CD4-positive, alpha-beta T cell treated with Interleukin-4 for 4 hours (primary cell): ENCODE measurements around the gene ZNF770.

Experiments used
- DNase-seq: peaks from one replicate; pipeline ENCODE4 v3.0.0-alpha.2; 2020

ZNF770 gene, protein sequence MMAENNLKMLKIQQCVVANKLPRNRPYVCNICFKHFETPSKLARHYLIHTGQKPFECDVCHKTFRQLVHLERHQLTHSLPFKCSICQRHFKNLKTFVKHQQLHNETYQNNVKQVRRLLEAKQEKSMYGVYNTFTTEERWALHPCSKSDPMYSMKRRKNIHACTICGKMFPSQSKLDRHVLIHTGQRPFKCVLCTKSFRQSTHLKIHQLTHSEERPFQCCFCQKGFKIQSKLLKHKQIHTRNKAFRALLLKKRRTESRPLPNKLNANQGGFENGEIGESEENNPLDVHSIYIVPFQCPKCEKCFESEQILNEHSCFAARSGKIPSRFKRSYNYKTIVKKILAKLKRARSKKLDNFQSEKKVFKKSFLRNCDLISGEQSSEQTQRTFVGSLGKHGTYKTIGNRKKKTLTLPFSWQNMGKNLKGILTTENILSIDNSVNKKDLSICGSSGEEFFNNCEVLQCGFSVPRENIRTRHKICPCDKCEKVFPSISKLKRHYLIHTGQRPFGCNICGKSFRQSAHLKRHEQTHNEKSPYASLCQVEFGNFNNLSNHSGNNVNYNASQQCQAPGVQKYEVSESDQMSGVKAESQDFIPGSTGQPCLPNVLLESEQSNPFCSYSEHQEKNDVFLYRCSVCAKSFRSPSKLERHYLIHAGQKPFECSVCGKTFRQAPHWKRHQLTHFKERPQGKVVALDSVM

GRCh38 chr15:34988027-34988902 is at the start of gene ZNF770:
TSS of gene ZNF770 (minus strand) at chr15:34988287. CDS start at chr15:34983434, 4,853 bp downstream.
- DNase-seq = peak; percentile 82

DNA sequence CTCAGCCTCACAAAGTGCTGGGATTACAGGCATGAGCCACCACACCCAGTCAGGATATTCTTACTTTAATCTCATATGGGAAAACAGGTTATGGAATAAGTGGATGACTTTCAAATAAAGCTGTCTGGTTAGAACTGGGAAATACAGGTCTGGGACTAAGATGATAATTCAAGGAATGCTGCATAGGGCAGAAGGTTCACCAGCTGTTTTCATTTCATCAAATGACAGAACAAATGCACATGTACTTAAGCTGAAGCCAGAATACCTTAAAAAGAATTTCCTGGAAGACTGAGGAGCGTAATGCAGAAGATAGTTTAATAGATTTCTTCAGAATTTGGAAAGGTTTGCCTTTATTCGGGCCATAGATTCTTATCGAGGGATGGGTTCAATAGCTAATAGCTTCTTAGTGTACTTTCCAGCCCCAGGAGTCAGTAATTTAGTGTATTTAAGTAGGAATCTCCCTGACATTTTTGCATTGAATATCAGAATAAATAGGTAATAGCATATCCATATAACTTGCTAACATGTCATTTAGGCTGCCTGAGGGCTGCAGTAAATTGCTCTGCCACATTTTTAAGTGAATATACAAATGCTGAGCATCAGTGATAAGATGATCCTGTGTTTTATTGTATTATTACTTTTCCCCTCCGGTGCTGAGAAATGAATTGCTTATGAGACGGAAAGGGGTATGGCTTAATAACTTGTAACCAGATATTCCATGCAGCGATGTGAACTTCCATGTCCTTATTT is 40.3 kb upstream of the ZNF770 start:
- DNase-seq = no peak

DNA sequence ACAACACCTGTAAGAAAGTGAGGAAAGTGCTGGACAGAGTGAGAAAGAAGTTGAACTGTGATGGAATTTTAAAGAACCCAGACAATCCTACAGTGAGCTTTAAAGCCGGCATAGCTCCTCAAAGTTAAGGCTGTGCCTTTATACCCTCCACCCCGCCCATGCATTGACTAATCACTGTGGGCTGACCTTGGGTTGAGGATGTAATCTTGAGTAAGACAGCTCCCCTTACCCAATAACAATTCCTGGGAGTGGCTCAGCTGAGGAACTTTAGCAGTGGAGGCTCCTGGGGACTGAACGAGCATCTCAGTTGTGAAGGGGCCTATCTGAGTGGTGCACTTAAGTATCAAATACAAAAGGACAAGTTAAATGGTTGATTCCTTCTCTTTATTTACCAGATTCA is 35.7 kb upstream of the ZNF770 start:
- DNase-seq = no peak

GRCh38 chr15:35020974-35021373 is 32.9 kb upstream of the ZNF770 start:
- no peak for DNase-seq

DNA sequence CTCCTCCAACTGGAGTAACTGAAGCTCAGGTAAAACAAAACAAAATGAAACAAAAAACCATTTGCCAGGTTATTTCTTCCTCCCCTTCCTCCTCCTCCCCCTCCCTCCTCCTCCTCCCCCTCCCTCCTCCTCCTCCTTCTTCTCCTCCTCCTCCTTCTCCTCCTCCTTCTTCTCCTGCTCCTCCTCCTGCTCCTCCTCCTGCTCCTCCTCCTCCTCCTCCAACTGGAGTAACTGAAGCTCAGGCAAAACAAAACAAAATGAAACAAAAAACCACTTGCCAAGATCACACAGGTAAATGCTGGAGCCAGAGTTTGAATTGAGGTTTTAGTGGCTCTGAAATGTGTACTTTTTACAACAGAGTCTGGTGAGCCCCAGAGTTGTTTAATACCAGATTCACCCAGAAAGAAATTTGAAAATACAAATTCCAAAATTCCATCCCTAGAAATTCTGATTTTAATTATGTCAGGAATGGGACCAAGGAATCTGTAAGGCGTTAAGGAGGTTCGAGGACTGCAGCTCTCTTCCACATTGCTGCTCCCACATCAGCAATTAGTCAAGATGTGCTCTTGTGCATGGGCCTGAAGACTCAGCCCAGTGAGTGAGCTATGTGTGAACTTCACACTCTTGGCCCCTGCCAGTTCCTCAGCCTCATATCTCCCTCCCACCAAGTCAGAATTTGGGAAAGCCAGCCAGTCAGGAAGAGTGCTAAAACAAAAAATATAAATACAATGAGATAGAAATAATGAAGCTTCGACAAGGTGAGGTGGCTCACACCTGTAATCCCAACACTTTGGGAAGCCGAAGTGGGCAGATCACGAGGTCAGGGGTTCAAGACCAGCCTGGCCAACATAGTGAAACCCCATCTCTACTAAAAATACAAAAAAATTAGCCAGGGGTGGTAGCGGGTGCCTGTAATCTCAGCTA is 31.6 kb upstream of the ZNF770 start:
- no peak for DNase-seq

- no peak for DNase-seq
These were observed 26.2 kb upstream of the ZNF770 start for GRCh38 chr15:35014241-35014640.

GRCh38 chr15:35013370-35013769 is 25.3 kb upstream of the ZNF770 start:
- no peak for DNase-seq

GRCh38 chr15:35007397-35007796 is 19.3 kb upstream of the ZNF770 start:
- no peak for DNase-seq

GRCh38 chr15:35005933-35006332 is 17.8 kb upstream of the ZNF770 start:
- DNase-seq = no peak

DNA sequence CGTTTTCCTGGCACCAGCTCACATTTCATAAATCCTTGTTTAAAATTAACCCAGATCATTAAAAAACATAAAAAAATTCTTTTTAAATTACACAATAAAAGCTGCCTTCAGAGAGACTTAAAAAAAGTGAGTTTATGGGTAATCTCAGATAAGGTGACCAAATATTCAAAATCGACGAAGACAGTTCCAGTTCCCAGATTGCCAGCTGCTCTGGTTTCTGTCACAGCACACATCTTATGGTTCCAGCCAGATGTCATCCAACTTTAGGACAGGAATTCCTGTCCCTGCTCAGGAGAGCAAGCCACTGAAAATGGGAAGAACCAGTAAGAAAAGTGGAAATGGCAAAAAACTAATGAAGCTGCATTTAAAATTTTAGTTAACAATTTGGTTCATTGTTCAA is 15.8 kb upstream of the ZNF770 start:
- DNase-seq = no peak

- DNase-seq = no peak
These were observed 12.4 kb upstream of the ZNF770 start for GRCh38 chr15:35000511-35000910.

- DNase-seq = no peak
These were observed 11.8 kb upstream of the ZNF770 start for GRCh38 chr15:34999906-35000305.

GRCh38 chr15:34994925-34995324 is 6.8 kb upstream of the ZNF770 start:
- DNase-seq = no peak

- no peak for DNase-seq
These were observed 5.8 kb upstream of the ZNF770 start for GRCh38 chr15:34993877-34994276.

DNA sequence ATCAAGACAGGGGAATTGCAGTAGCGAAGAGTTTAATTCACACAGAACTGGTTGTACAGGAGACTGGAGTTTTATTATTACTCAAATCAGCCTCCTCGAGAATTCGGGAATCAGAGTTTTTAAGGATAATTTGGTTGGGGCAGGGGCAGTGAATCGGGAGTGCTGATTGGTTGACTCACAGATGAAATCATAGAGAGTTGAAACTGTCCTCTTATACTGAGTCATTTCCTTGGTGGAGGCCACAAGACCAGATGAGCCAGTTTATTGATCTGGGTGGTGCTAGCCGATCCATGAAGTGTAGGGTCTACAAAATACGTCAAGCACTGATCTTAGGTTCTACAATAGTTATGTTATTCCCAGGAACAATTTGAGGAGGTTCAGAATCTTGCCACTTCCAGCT is 5.3 kb upstream of the ZNF770 start:
- DNase-seq = no peak

DNA sequence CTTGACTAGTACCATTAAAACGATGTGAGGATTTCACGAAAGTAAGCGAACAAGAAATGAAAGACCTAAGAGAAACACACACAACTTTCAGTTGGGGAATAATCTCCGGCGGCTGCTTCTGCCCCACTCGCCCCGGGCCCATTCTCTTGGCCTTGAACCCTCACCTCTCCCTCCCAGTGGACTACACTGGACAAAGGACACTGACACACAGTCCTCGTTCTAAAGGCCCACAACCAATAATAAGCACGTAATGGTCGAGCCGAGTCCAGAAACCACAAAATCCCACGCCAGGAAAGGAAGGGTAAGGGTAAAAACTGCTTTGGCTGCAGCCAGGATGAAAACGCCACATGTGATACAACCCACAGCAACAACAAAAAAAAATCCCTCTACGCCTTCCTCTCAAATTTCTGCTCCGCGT is 469 bp downstream of the ZNF770 start:
- no peak for DNase-seq

DNA sequence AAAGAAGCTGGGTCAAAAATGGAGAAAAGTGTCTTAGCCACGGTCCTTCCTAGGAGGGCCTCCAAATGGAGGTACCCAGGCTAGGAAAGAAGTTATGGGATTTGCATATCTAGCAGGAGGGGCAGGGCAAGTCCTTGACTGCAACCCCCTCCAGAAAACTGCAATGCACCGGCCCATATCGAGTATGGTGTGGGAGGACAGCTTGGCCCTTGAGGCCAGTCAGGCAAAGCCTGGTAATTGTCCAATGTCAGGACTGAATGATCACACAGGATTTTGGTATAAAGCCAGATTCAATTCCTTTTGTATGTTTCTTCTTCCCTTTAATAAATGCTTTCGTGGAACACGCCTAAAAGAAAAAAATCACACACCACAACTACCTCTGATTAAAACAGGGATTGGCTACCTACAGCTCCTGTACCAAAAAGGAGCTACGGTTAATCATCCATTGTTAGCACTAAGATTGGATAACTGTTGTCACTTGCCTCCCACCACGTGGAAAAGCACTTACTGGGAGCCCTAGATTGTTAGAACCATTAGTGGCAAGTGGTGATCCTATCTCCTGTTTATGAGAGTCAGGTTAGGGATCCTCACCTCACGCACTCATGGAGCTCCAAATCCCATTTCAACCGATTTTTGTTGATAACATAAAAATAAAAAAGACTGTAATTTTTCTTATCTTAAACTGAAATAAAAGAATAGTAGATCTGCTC is 1.2 kb downstream of the ZNF770 start:
- no peak for DNase-seq

DNA sequence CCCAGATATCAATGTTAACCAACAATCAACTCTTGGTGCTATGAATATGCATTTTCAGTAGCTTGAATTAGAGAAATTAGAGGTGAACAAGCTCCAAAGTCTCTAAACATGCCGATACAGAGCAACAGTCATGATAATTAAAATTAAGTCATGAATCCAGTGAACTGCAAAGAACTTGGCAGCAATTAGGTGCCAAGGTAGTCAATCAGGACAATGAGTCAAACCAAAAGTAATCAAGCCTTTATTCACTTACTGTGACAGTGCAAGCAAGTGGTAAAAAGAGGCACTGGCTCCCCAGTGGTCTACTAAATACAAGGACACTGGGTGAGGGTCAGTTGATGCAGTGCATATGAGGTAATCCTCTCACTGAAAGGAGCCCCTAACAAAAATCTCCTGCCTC is 1.8 kb downstream of the ZNF770 start:
- DNase-seq = no peak

GRCh38 chr15:34984889-34985630 is 3.0 kb downstream of the ZNF770 start:
- peak; percentile 55 for DNase-seq

DNA sequence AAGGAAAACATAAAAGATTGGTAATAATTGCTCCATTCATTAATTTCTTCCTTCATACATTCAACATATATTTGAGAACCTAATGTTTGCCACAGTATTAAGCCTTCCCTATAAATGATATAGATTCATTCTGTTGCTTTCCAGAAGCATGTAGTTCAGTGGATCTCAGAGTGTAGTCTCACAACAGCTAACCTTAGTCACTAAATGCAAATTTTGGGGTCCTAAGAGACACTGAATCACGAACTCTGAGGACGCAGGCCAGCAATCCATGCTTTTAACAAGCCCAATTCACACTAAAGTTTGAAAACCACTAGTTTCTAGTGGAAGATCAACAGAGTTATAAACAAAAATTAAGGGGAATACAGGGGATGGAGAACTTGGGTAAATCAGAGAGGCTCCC is 11.3 kb downstream of the ZNF770 start:
- DNase-seq = no peak
